ENCODE data around the gene TMEM60.

TMEM60 gene

DNA sequence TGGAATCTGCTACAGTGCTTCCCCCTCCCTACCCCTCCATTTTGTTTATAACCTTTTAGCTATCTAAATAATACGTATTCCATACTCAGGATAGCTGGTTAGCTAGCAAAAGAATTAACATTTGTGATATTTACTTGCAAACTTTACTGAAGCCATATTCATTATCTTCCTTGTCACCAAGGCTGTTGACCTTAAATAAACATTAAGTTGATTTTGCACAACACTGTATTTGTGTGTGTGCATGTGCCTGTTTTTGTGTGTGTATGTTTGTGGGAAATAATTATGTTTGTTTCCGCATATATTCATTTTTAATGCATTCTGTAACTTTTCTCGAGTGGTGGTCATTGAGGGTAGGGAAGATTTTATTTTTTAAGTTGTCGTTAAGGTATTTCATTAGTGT is 15.9 kb downstream of the TMEM60 start:
- in situ Hi-C loops (cut with MboI; ENCODE audit: low sequenced_read_pairs), result no loop called here

DNA sequence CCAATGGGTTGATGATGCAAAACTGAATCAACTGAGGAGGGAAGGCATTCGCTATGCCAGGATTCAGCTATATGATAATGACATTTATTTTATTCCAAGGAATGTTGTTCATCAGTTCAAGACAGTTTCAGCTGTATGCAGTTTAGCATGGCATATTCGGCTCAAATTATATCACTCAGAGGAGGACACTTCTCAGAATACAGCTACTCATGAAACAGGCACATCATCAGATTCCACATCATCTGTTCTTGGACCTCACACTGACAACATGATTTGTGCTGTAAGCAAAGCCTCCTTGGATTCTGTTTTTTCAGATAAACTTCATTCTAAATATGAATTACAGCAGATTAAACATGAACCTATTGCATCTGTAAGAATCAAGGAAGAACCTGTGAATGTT is 19.7 kb downstream of the TMEM60 start:
- in situ Hi-C loops (cut with MboI; ENCODE audit: low sequenced_read_pairs), result no loop called here

DNA sequence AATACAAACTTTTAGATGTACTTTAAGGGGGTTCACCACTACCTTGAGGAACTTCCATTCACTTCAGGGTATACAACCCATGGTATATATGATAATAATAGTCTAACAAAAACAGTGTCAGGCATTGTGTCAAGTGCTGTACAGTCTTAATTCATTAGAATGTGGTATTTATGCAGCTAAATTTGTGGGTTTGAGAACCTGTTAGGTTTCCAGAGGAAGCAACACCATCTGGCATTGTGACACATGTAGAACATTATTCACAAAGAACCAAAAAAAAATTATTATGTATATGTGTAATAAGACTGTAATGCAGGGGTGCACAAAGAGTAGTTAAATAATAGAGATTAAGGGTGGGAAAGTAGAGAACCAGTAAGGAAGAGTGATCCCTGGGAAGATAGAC is 26.3 kb downstream of the TMEM60 start:
- in situ Hi-C loops (cut with MboI; ENCODE audit: low sequenced_read_pairs), result no loop called here

DNA sequence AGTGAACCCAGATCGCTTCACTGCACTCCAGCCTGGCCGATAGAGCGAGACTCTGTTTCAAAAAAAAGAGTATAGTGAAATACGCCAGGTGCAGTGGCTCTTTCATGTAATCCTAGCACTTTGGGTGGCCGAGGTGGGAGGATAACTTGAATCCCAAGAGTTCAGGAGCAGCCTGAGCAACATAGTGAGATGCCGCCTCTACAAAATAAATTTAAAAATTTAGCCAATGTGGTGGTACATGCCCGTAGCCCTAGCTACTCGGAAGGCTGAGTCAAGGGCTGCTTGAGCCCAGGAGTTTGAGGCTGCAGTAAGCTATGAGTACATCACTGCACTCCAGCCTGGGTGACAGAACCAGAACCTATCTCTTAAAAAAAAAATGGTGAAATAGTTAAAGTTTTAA is 27.9 kb downstream of the TMEM60 start:
- in situ Hi-C loops (cut with MboI; ENCODE audit: low sequenced_read_pairs), result no loop called here

DNA sequence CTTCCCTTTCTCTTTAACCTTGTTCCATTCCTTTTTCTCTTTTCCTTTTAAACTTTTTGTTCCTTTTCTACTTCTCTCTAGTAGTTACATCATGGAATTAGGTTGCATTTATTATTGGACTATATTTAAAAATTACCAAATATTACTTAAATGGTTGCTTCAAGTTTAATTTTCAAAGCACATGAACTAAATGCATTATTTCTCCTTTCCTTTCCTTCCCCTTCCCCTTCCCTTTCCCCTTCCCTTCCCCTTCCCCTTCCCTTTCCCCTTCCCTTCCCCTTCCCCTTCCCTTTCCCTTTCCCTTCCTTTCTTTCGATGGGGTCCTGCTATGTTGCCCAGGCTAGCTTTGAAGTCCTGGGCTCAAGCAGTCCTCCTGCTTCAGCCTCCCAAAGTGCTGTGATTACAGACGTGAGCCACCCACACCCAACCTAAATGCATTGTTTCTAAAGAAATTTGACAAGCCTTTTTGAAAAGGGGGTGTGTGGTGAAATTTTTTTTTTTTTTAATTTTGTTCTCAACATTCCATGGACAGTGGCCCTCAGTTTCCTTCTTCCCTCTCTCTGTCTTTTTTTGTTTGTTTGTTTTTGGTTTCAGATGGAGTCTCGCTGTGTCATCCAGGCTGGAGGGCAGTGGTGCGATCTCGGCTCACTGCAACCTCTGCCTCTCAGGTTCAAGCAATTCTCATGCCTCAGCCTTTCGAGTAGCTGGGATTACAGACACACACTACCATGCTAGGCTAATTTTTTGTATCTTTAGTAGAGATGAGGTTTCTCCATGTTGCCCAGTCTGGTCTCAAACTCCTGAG is 31.2 kb downstream of the TMEM60 start:
- in situ Hi-C loops (cut with MboI; ENCODE audit: low sequenced_read_pairs), result no loop called here

DNA sequence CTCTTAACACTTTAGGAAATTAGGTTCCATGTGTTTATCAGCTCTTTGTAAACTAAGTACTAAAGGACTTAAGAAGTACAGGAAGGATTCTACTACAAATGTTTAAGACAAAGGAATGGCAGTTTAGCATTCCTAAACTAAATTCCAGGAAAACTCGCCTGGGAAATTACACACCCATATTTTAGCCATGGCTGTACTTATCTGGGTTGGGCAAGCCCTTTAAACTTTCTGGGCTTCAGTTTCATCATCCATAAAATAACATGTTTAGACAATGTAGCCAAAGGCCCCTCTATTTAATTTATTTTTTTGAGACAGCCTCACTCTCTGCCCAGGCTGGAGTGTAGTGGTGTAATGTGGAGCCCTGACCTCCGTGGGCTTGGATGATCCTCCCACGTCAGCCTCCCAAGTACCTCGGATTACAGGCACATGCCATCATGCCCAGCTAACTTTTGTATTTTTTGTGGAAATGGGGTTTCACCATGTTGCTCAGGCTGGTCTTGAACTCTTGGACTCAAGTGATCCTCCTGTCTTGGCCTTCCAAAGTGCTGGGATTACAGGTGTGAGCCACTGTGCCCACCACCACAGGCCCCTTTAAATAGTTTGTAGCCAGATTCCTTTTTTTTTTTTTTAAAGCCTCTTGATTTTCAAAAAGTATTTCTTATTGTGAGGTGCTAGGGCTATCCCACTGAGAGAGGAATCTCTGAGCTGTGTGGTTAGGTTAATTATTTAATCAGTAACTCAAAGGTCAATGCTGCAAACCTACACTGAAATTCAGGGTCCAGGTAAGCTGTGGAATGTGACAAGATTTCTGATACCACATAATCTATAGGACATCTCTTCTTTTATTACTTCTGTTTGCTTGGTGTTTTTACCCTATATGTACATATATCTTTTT is 32.1 kb downstream of the TMEM60 start:
- in situ Hi-C loops (cut with MboI; ENCODE audit: low sequenced_read_pairs), result no loop called here

DNA sequence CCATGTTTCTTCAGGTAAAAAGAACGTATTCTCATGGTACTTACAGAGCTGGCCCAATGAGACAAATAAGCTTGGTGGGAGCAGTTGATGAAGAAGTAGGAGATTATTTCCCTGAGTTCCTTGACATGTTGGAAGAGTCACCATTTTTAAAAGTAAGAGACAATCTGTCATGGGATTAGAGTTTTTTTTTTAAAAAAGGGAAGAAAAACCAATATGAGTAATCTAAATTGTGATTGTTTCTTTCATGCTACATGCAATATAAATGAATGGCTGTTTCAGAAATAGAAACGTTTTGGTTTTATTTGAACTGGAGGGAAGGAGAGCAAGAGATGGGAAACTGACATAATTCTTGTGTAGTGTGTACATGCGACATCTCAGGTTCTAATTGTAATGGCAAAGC is 32.8 kb downstream of the TMEM60 start:
- in situ Hi-C loops (cut with MboI; ENCODE audit: low sequenced_read_pairs), result no loop called here

DNA sequence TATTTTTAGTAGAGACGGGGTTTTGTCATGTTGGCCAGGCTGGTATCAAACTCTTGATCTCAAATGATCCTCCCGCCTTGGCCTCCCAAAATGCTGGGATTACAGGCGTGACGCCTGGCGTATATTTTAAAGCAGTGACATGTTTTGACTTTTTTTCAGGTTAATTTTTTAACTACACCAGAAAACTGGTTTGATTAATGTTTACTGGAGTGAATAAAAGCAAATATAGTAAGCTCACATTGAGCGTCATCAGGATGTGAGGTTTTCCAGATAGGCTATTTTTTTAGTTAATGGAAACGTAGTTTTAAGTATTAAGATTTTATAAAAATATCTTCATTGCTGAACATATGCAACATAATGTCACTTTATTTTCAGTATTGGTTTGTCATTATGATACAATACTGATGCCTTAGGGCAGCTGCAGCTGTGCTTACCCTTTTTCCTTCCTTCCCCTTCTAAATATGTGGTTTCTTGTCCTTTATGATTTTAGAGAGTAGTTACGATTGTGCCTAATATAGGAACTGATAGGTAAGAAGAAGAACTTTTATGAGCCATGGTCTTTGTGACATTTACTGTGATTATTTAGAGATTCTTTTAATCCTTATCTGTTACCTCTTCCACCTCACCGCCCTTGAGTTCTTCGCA is 37.3 kb downstream of the TMEM60 start:
- in situ Hi-C loops (cut with MboI; ENCODE audit: low sequenced_read_pairs), result no loop called here

DNA sequence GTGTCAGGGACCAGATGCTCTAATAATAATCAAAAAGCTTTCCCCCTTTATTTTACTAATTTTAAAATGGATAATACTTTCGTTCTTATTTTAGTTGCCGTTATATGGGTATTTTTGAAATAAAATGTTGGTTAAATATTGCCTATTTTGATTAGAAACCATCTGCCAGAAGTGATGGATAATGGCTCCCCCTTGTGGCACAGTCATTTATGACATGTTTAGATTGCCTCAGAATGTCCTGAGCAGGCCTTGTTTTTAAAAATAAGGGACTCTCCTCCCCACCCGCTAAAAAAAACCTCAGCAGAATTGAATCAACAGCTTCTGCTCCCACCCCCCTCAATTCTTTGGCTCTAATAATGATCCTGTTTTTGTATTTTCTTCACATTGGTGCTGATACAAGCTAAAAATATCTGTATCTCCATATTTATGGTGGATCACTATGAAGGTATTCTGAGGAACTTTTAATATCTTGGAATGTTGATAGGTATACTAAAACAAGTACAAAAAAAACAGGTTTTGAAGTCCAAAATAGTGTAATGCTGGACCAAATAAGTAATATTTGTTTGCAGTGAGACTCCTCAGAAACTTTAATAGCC is 38.8 kb downstream of the TMEM60 start:
- in situ Hi-C loops (cut with MboI; ENCODE audit: low sequenced_read_pairs), result no loop called here

DNA sequence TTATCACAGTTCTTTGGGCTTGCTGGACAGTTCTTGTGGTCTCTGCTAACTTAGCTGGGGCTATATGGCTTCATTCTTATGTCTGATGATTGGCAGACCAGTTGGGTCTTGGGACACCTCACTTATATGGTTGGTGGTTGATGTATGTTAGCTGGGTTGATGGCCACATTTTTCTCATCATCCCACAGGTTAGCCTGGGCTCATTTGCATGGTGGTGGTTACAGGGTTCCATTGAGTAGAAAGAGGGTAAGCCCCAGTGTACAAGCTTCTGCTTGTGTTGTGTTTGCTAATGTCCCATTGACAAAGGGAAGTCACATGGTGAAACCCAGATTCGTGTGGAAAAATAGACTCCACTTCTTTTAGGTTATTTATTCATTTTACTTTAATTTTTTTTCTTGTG is 40.6 kb downstream of the TMEM60 start:
- in situ Hi-C loops (cut with MboI; ENCODE audit: low sequenced_read_pairs), result no loop called here

DNA sequence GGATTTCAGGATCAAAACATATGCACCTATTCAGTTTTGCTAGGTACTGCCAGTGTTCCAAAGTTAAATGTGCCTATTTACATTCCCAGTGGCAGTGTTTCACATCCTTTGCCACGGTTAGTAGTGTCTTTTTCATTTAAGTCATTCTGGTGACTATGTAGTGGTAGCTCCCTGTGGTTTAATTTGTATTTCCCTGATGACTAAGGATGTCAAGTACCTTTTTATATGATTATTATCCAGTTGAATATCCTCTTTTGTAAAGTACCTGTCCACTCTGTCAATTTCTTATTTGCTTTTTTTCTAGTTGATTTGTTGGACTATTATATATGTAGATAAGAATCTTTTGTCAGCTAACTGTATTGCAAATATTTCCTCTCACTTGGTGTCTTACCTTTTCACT is 45.1 kb downstream of the TMEM60 start:
- in situ Hi-C loops (cut with MboI; ENCODE audit: low sequenced_read_pairs), result no loop called here

DNA sequence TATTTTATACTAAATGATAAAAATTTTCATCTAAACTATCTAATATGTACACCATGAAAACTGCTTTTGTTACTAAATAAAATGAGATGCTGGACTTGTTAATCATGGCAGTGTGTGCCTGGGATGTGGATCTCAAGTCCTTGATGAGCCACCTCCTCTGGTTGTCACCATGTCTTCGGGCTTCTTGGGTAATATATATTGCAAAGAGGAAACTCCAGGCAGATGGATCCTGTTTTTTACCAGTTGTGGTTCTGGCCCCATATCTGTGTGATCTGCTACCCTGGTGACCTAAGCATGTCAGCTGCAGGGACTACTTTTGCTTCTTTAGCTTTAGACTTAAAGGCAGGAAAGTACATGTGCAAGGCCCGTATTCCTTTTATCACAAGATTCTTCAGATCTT is 46.2 kb downstream of the TMEM60 start:
- in situ Hi-C loops (cut with MboI; ENCODE audit: low sequenced_read_pairs), result no loop called here

DNA sequence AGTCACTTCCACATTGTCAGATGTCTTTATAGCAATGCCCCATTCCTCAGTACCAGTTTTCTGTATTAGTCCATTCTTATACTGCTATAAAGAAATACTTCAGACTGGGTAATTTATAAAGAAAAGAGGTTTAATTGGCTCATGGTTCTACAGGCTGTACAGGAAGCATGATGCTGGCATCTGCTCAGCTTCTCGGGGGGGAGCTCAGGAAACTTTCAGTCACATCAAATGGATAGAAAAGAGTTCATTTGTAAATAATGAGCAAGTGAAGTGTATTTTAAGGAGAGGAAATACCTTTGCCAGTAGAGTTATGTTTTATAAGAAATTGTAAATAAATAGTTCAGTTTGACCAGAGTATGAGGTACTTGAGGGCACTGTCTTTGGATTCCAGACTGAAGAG is 50.5 kb downstream of the TMEM60 start:
- in situ Hi-C loops (cut with MboI; ENCODE audit: low sequenced_read_pairs), result no loop called here

DNA sequence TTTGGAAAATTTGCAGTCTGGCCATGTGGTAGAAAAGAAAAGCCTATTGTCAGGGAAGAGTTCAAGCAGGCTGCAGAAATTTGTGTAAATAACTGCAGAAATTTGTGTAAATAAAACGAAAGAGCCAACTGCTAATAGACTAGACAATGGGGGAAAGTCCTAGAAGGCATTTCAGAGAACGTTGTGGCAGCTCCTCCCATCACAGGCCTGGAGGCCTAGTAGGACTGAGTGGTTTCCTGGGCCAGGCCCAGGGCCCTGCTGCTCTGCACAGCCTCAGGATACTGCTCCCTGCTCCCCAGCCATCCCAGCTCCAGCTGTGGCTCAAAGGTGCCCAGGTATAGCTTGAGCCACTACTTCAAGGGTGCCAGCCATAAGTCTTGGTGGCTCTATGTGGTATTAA is 51.1 kb downstream of the TMEM60 start:
- in situ Hi-C loops (cut with MboI; ENCODE audit: low sequenced_read_pairs), result no loop called here

DNA sequence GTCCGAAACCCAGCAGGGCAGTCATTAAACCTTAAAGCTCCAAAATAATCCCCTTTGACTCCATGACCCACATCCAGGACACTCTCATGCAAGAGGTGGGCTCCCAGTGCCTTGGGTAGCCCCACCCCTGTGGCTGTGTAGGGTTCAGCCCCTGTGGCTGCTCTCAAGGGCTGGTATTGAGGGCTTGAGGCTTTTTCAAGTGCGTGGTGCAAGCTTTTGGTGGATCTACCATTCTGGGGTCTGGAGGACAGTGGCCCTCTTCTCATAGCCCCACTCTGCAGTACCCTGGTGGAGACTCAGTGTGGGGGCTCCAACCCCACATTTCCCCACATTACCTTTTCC is 51.4 kb downstream of the TMEM60 start:
- in situ Hi-C loops (cut with MboI; ENCODE audit: low sequenced_read_pairs), result no loop called here

DNA sequence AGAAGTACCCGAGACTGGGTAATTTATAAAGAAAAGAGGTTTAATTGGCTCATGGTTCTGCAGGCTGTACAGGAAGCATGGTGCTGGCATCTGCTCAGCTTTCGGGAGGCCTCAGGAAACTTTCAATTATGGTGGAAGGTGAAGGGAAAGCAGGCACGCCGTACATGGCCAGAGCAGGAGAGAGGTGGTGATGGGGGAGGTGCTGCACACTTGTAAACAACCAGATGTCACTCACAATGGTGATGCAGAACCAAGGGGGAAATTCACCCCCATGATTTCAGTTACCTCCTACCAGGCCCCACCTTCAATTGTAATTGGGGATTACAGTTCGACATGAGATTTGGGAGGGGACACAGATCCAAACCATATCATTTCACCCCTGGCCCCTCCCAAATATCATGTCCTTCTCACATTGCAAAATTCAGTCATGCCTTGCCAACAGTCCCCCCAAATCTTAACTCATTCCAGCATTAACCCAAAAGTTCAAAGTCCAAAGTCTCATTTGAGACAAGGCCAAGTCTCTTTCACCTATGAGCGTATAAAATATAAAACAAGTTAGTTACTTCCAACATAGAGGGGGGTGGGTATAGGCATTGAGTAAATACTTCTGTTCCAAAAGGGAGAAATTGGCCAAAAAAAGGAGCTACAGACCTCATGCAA is 51.9 kb downstream of the TMEM60 start:
- in situ Hi-C loops (cut with MboI; ENCODE audit: low sequenced_read_pairs), result no loop called here

DNA sequence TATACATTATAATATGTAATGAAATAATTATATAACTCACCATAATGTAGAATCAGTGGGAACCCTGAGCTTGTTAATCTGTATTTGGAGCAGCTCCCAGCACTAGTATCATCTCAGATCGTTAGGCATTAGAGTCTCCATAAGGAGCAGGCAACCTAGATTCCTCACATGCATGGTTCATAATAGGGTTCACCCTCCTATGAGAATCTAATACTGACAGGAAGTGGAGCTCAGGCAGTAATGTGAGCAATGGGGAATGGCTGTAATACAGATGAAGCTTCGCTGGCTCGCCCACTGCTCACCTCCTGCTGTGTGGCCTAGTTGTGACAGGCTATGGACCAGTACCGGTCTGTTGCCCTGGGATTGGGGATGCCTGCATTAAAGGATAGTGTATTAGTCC is 52.5 kb downstream of the TMEM60 start:
- in situ Hi-C loops (cut with MboI; ENCODE audit: low sequenced_read_pairs), result no loop called here
